Lung (tissue), 12 donors: ENCODE results near the gene METTL2A. TPM values are rescaled to one million over a fixed set of nuclear protein-coding genes. Genes with fewer than 3 reads are reported as not detected.
"Not testable (repeated sequence)": the region's sequence is repeated elsewhere in the genome, so short reads cannot be mapped to it uniquely, and the experiment has no call there.

ENCODE experiments used
- ATAC-seq: fragments of 200-7000 bp; cut with Tn5 transposase; one replicate; pipeline ENCODE4 v1.9.1; 2020; ENCODE audit warnings: moderate number of reproducible peaks; ENCODE audit not compliant: insufficient read depth, low FRiP score
- DNase-seq, 3 donors: peaks; one replicate each; pipeline ENCODE4 v3.0.0-alpha.2; 2013 to 2017
- H3K27ac ChIP-seq, 2 donors: one replicate each; pipeline ENCODE4 v1.5.1; 2013; ENCODE audit warnings: mild to moderate bottlenecking in 2 of 2, moderate library complexity in 2 of 2, control low read depth in 1 of 2, inconsistent platforms in 1 of 2, low read depth in 1 of 2, low read length in 1 of 2
- H3K27me3 ChIP-seq, 3 donors: one replicate each; pipeline ENCODE4 v1.5.1; 2013; ENCODE audit warnings: low read length in 2 of 3; ENCODE audit not compliant: control insufficient read depth in 3 of 3, insufficient read depth in 3 of 3
- H3K36me3 ChIP-seq, 4 donors: one replicate each; pipeline ENCODE4 v1.5.1; 2013; ENCODE audit warnings: low read length in 4 of 4, mild to moderate bottlenecking in 1 of 4, moderate library complexity in 1 of 4; ENCODE audit not compliant: control insufficient read depth in 4 of 4, insufficient read depth in 4 of 4
- H3K4me1 ChIP-seq, 5 donors: one replicate each; pipeline ENCODE4 v1.5.1; 2013; ENCODE audit warnings: low read length in 5 of 5, mild to moderate bottlenecking in 2 of 5, moderate library complexity in 1 of 5; ENCODE audit not compliant: control insufficient read depth in 5 of 5, insufficient read depth in 5 of 5
- H3K4me3 ChIP-seq: one replicate; pipeline ENCODE4 v1.5.1; 2013; ENCODE audit warnings: mild to moderate bottlenecking, control low read depth, moderate library complexity
- H3K9ac ChIP-seq, 2 donors: one replicate each; pipeline ENCODE4 v1.5.1; 2013; ENCODE audit warnings: low read length in 2 of 2, control low read depth in 1 of 2; ENCODE audit not compliant: insufficient read depth in 1 of 2
- H3K9me3 ChIP-seq, 4 donors: one replicate each; pipeline ENCODE4 v1.5.1; 2013; ENCODE audit warnings: low read length in 3 of 4, mild to moderate bottlenecking in 1 of 4, moderate library complexity in 1 of 4; ENCODE audit not compliant: control insufficient read depth in 4 of 4, insufficient read depth in 3 of 4
- WGBS, 2 donors: extraction: QIAGEN DNeasy Blood & Tissue Kit; methylation state at CpG; one replicate each; pipeline ENCODE4 v1.1.7; 2013; 5-methylcytosine and 5-hydroxymethylcytosine counted together
- polyA plus RNA-seq, 2 donors: library from polyadenylated mRNA; stranded (reverse); fragments of 200-250 nt; gene quantifications; one replicate each; pipeline ENCODE4 v1.2.1, GENCODE V29; 2013
- total RNA-seq, 2 donors: library from RNA; depleted of rRNA in 1 of 2; stranded (reverse); fragments of >200 nt in 1 of 2; gene quantifications; one replicate each; pipeline ENCODE4 v1.2.1, GENCODE V29; 2014 to 2021
- TF ChIP-seq, protein P1 (sequence below): IDR thresholded peaks from 2 replicates; pipeline ENCODE4 v1.5.1; 2012; ENCODE audit warnings: mild to moderate bottlenecking; ENCODE audit errors: control extremely low read depth, extremely low read depth
- donor health status: control.
- donor health status: control.
- donor health status: Bipolar disorder and iron deficiency.
- donor health status: healthy.
- donor health status: DM: yes; HTN: yes; CAD: no.

METTL2A gene
- total and polyA plus RNA-seq, 4 donors = 8.0 to 22.3 (median 15.5) TPM

DNA sequence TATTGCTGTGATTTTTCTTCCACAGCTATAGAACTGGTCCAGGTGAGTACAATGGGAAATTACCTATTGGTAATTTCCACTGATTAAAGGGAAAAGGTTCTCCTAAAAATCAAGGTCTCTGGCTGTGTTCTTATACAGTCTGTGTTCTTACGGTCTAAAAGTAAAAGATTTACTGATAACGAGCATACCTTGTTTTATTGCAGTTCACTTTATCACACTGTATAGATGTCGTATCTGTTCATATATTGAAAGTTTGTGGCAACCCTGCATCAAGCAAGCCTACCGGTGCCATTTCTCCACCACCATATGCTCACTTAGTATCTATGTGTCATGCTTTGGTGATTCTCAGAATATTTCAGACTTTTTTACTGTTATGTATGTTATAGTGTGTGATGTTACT lies 11.6 kb downstream of the METTL2A start:
- not testable (repeated sequence) for H3K9me3 ChIP-seq, H3K9ac ChIP-seq, H3K27me3 ChIP-seq, H3K27ac ChIP-seq, H3K4me1 ChIP-seq, H3K36me3 ChIP-seq, H3K4me3 ChIP-seq, DNase-seq, ATAC-seq
- WGBS, 2 donors = 97 to 98% methylated on average over 4 of the region's 4 CpGs

DNA sequence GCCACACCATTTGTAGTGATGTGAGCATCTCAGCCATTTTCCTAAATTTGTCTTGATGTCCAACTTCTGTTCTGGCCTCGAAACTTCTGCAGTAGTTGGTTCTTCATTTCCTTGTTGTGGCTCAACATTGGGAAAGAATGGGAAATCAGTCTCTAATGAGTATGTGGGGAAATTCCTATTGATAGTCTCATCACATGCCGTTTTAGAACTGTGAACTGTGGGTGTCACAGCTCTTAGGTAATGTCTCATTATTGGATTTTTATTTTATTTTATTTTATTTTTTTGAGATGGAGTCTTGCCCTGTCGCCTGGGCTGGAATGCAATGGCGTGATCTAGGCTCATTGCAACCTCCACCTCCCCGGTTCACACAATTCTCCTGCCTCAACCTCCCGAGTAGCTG lies 17.5 kb downstream of the METTL2A start:
- WGBS, 2 donors = 90 to 94% methylated on average over 6 of the region's 6 CpGs
- not testable (repeated sequence) for DNase-seq, H3K27me3 ChIP-seq, H3K4me1 ChIP-seq, H3K9me3 ChIP-seq, H3K9ac ChIP-seq, ATAC-seq, H3K4me3 ChIP-seq, H3K27ac ChIP-seq
- peaks cover 0 to 15% (median 12%) of the 10 kb centered on the region in 4 donors for H3K36me3 ChIP-seq

DNA sequence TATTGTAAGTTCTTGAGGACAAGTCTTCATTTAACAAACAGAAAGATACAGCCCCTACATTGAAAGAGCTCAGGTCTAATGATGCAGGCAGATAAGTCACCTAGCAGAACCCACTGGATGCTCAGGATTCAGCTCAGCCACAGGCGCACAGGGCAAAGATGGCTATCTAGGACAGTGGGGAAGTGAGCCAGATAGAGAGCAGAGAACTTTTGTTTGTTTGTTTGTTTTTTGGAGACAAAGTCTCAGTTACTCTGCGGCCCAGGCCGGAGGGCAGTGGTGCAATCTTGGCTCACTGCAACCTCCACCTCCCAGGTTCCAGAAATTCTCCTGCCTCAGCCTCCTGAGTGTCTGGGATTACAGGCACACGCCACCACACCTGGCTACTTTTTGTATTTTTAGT lies 20.4 kb downstream of the METTL2A start:
- TF ChIP-seq, protein P1, sequence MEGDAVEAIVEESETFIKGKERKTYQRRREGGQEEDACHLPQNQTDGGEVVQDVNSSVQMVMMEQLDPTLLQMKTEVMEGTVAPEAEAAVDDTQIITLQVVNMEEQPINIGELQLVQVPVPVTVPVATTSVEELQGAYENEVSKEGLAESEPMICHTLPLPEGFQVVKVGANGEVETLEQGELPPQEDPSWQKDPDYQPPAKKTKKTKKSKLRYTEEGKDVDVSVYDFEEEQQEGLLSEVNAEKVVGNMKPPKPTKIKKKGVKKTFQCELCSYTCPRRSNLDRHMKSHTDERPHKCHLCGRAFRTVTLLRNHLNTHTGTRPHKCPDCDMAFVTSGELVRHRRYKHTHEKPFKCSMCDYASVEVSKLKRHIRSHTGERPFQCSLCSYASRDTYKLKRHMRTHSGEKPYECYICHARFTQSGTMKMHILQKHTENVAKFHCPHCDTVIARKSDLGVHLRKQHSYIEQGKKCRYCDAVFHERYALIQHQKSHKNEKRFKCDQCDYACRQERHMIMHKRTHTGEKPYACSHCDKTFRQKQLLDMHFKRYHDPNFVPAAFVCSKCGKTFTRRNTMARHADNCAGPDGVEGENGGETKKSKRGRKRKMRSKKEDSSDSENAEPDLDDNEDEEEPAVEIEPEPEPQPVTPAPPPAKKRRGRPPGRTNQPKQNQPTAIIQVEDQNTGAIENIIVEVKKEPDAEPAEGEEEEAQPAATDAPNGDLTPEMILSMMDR = no peak
- H3K27me3 ChIP-seq = no peaks in the 10 kb centered on the region
- H3K27ac ChIP-seq = no peak overlapping the region
- 97 to 100% methylated on average over 4 of the region's 4 CpGs for WGBS, 2 donors
- H3K36me3 ChIP-seq = peaks cover 0 to 31% (median 21%) of the 10 kb centered on the region in 4 donors
- DNase-seq (no peak), ATAC-seq (no peak)
- no peaks in the 10 kb centered on the region for H3K4me1 ChIP-seq
- no peaks in the 10 kb centered on the region for H3K9me3 ChIP-seq
- H3K4me3 ChIP-seq = no peak overlapping the region
- H3K9ac ChIP-seq = no peak overlapping the region

DNA sequence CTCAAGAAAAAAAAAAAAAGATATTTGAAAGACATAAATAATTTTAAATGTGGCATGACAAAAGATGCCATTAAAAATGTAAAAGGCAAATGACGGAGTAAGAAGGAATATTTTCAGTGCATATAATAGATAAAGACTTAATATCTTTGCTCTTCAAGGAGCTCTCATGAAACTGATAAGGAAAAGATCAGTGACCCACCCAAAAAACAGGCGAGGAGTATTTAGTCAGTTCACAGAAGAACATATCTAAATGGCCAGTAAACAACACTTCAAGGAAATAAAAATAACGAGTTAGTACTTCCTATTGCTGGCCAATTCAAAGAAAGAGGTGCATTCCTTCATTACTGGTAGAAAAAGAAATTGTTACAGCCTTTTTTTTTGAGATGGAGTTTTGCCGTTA lies 22.1 kb downstream of the METTL2A start:
- not testable (repeated sequence) for DNase-seq, H3K9me3 ChIP-seq, ATAC-seq, H3K9ac ChIP-seq, H3K27me3 ChIP-seq, H3K4me1 ChIP-seq, H3K4me3 ChIP-seq, H3K27ac ChIP-seq
- WGBS, 2 donors = 90 to 97% methylated on average over 4 of the region's 4 CpGs
- H3K36me3 ChIP-seq = peaks cover 0 to 27% (median 18%) of the 10 kb centered on the region in 4 donors

DNA sequence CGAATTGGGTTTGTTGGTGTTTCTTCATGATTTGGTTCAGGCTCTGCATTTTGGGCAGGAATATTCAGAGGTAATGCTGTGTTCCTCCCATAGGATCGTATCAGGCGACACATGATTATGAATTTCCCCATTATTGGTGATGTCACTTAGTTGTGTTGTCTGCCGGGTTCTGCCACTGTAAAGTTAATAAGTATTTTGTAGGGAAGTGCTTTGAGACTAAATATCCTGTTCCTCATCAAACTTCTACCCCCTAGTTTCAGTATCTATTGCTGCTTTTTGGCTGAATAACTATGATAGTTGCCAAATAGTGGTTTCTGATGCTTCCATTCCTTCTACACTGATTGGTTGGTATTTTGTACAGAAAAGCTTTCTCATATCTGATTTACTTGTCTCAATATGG lies 28.5 kb downstream of the METTL2A start:
- not testable (repeated sequence) for ATAC-seq, H3K9ac ChIP-seq, H3K4me1 ChIP-seq, H3K27me3 ChIP-seq, DNase-seq, H3K9me3 ChIP-seq, H3K27ac ChIP-seq, H3K4me3 ChIP-seq
- peaks cover 0 to 11% (median 6%) of the 10 kb centered on the region in 4 donors for H3K36me3 ChIP-seq
- 70 to 85% methylated on average over 4 of the region's 4 CpGs for WGBS, 2 donors

DNA sequence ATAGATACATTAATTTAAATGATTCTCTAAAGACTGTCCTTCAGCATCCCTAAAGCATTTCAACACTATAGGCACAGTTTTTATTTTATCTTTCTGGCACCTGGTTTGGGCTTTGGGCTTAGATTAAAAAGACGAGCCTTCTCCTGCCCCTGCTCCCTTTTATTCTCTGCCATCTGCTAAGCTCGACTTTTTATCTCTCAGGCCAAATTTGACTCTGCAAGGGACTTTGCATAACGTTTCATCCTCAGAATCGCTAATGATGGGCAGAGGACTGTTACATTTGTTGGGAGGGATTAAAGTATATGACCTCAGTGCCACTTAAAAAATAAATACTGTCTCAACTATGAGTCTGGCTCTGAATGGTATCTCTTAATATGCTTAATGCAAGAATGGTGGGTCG lies 29.3 kb downstream of the METTL2A start:
- not testable (repeated sequence) for H3K4me1 ChIP-seq, H3K4me3 ChIP-seq, H3K36me3 ChIP-seq, H3K9me3 ChIP-seq, DNase-seq, ATAC-seq, H3K27ac ChIP-seq, H3K27me3 ChIP-seq, H3K9ac ChIP-seq
- WGBS, 2 donors = 86 to 88% methylated on average over 5 of the region's 5 CpGs

DNA sequence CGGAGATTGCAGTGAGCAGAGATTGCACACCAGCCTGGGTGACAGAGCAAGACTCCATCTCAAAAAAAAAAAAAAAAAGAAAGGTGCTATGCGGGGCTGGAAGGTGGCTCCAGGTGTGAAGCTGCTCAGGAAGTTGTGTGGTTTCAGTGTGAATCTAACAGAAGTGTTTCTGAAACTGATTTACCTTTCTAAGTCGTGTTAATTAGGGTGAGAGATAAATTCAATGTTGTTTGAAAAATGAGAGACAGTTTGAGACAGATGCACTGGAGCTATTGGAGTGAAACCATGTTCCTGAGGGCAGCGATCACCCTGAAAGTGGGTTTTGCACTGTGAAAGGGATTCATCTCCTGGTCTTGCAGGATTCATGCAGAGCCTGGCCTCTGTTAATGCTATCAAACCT lies 30.0 kb downstream of the METTL2A start:
- not testable (repeated sequence) for H3K27ac ChIP-seq, H3K9ac ChIP-seq, H3K4me3 ChIP-seq, ATAC-seq, H3K27me3 ChIP-seq, H3K4me1 ChIP-seq, DNase-seq, H3K9me3 ChIP-seq, H3K36me3 ChIP-seq
- WGBS, 2 donors = 79 to 80% methylated on average over 4 of the region's 4 CpGs

DNA sequence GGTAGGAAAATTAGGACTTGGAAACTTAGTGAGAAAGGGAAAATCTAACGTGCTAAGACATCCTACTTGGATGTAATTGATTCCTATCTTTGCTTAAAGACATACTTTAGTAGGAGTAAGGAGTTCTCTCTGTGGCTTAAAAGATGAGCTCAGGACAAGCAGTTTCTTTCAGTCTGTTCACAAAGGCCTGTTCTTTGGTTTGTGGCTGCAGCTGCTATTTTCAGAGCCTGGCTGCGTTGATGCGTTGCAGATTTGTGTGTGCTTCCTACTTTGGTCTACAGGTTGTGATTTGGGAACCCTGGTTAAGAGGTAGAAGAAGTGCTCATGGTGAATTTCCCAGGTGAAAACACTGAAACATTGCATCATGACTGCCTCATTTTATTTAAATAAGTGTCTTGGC lies 30.4 kb downstream of the METTL2A start:
- H3K27ac ChIP-seq, ATAC-seq: not testable (repeated sequence)
- 82 to 88% methylated on average over 3 of the region's 3 CpGs for WGBS, 2 donors

More for the DNA sequence above, 30.4 kb downstream of the METTL2A start:
- not testable (repeated sequence) for H3K27me3 ChIP-seq, H3K4me1 ChIP-seq, DNase-seq, H3K9me3 ChIP-seq, H3K4me3 ChIP-seq, H3K9ac ChIP-seq, H3K36me3 ChIP-seq
